CD4-positive, alpha-beta T cell (primary cell): ENCODE results near the gene PDF. TPM values are rescaled to one million over a fixed set of nuclear protein-coding genes. Genes with fewer than 3 reads are reported as not detected.
"Not testable (repeated sequence)": the region's sequence is repeated elsewhere in the genome, so short reads cannot be mapped to it uniquely, and the experiment has no call there.

Experiments
- ATAC-seq: fragments of 200-7000 bp; cut with Tn5 transposase; one replicate; pipeline ENCODE4 v1.10.0; 2022; ENCODE audit warnings: mild to moderate bottlenecking; ENCODE audit not compliant: poor library complexity
- CTCF ChIA-PET: fragments of 350-600 bp; sonication (Branson Sonifier 250); formaldehyde crosslinking; loops from one replicate; lab custom pipeline; 2021; ENCODE audit warnings: antibody characterized with exemption, inconsistent platforms; lab: Charles Lee
- POLR2A ChIA-PET: fragments of 350-600 bp; sonication (Branson Sonifier 250); formaldehyde crosslinking; loops from one replicate; lab custom pipeline; 2021; ENCODE audit warnings: antibody characterized with exemption, inconsistent platforms; lab: Charles Lee
- DNase-seq, 14 experiments: peaks; one replicate each; pipeline ENCODE4 v3.0.0-alpha.2; 2013 to 2020; ENCODE audit warnings: mixed read lengths in 2 of 14
- H3K27ac ChIP-seq, 2 donors: one replicate each; pipeline versions ENCODE4 v1.5.1 to v1.7.0; 2013; ENCODE audit warnings: low read length in 2 of 2, low read depth in 1 of 2, mild to moderate bottlenecking in 1 of 2
- H3K27me3 ChIP-seq, 2 experiments: 1 replicate in 1 of 2; 2 replicates in 1 of 2; pipeline versions ENCODE4 v1.6.1 to v1.7.0; 2013; ENCODE audit warnings: low read length in 2 of 2, control low read depth in 1 of 2, mild to moderate bottlenecking in 1 of 2, moderate library complexity in 1 of 2; ENCODE audit not compliant: insufficient read depth in 2 of 2, control insufficient read depth in 1 of 2
- H3K36me3 ChIP-seq: one replicate; pipeline ENCODE4 v1.6.1; 2013; ENCODE audit warnings: low read length, control low read depth; ENCODE audit not compliant: insufficient read depth
- H3K4me1 ChIP-seq: one replicate; pipeline ENCODE4 v1.6.1; 2013; ENCODE audit warnings: low read length, control low read depth; ENCODE audit not compliant: insufficient read depth
- H3K4me3 ChIP-seq: one replicate; pipeline ENCODE4 v1.5.1; 2013; ENCODE audit warnings: mild to moderate bottlenecking, low read length, moderate library complexity
- H3K9me3 ChIP-seq, 2 experiments: 1 replicate in 1 of 2; 2 replicates in 1 of 2; pipeline versions ENCODE4 v1.6.1 to v1.7.0; 2013; ENCODE audit warnings: low read length in 2 of 2, mild to moderate bottlenecking in 2 of 2, control low read depth in 1 of 2, moderate library complexity in 1 of 2; ENCODE audit not compliant: control insufficient read depth in 1 of 2, insufficient read depth in 1 of 2
- H3K27ac Mint-ChIP-seq: one replicate; pipeline ENCODE4 v1.8.0; 2020; ENCODE audit warnings: mixed read lengths
- H3K27me3 Mint-ChIP-seq: one replicate; pipeline ENCODE4 v1.8.0; 2021; ENCODE audit warnings: mixed read lengths
- H3K36me3 Mint-ChIP-seq: one replicate; pipeline ENCODE4 v1.8.0; 2021; ENCODE audit warnings: low read depth, mixed read lengths
- H3K4me1 Mint-ChIP-seq: one replicate; pipeline ENCODE4 v1.8.0; 2021; ENCODE audit warnings: low read depth, mixed read lengths
- H3K4me3 Mint-ChIP-seq: one replicate; pipeline ENCODE4 v1.8.0; 2020; ENCODE audit warnings: mild to moderate bottlenecking, mixed read lengths
- H3K9me3 Mint-ChIP-seq: one replicate; pipeline ENCODE4 v1.8.0; 2020; ENCODE audit warnings: mixed read lengths
- intact Hi-C, 2 experiments: fragments of 100-400 bp; cut with DNase I in 1 of 2; cut with micrococcal nuclease in 1 of 2; formaldehyde crosslinking; loops; one replicate each; pipeline versions ENCODE4 v1.15.1 to v1.9.0; 2023 to 2025; cut with DNase I, micrococcal nuclease
- total RNA-seq, 174 experiments: library from RNA in 2 of 174; stranded (reverse) in 2 of 174; gene quantifications; one replicate each; pipeline ENCODE4 v1.2.3 and lab custom pipeline; 2021 to 2026
- TF ChIP-seq, protein P1 (sequence below): fragments of 200-600 bp; IDR thresholded peaks from one replicate; pipeline ENCODE4 v1.8.0; 2022; ENCODE audit warnings: antibody characterized with exemption, mild to moderate bottlenecking

Gene PDF
- total RNA-seq, 2 experiments from 2014 or later = 2.8 to 2.9 TPM

DNA sequence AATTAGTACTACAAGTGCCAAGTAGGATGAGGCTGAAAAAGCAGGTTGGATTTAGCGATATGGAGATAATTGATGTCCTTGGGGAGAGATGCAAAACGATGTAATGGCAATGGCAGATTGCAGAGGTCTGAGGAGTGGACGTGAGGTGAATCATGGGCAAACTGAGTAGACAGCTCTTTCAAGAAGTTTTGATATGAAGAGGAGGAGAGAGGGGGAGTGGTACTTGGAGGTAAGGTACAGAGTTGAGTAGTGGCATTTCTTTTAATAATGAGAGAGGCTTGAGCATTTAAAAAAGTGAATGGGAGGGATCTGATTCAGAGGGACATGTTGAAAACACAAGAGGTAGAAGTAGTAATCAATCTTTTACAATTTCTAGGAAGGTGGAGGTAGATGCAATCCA, 37.0 kb downstream of the PDF start:
- no peaks in the 10 kb centered on the region for H3K9me3 Mint-ChIP-seq
- CTCF ChIA-PET = no interaction called here
- Histone ChIP-seq H3K4me1 (no peaks in the 10 kb centered on the region), H3K4me3 (no peak overlapping the region), H3K9me3 (no peaks in the 10 kb centered on the region), H3K27me3 (no peaks in the 10 kb centered on the region), H3K27ac (no peak overlapping the region), H3K36me3 (no peaks in the 10 kb centered on the region)
- ATAC-seq = no peak
- H3K36me3 Mint-ChIP-seq = peaks cover 5% of the 10 kb centered on the region
- H3K27me3 Mint-ChIP-seq = no peaks in the 10 kb centered on the region
- no peak overlapping the region for H3K27ac Mint-ChIP-seq
- no peak for DNase-seq
- H3K4me3 Mint-ChIP-seq = no peak overlapping the region
- POLR2A ChIA-PET = interaction anchor here (0.6 kb wide), 1 partner anchor 18 kb away, joined by 3 read pairs; no protein-coding TSS in a partner anchor
- TF ChIP-seq, protein P1, sequence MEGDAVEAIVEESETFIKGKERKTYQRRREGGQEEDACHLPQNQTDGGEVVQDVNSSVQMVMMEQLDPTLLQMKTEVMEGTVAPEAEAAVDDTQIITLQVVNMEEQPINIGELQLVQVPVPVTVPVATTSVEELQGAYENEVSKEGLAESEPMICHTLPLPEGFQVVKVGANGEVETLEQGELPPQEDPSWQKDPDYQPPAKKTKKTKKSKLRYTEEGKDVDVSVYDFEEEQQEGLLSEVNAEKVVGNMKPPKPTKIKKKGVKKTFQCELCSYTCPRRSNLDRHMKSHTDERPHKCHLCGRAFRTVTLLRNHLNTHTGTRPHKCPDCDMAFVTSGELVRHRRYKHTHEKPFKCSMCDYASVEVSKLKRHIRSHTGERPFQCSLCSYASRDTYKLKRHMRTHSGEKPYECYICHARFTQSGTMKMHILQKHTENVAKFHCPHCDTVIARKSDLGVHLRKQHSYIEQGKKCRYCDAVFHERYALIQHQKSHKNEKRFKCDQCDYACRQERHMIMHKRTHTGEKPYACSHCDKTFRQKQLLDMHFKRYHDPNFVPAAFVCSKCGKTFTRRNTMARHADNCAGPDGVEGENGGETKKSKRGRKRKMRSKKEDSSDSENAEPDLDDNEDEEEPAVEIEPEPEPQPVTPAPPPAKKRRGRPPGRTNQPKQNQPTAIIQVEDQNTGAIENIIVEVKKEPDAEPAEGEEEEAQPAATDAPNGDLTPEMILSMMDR = no peak
- intact Hi-C loops = no loop called here
- H3K4me1 Mint-ChIP-seq = no peaks in the 10 kb centered on the region

DNA sequence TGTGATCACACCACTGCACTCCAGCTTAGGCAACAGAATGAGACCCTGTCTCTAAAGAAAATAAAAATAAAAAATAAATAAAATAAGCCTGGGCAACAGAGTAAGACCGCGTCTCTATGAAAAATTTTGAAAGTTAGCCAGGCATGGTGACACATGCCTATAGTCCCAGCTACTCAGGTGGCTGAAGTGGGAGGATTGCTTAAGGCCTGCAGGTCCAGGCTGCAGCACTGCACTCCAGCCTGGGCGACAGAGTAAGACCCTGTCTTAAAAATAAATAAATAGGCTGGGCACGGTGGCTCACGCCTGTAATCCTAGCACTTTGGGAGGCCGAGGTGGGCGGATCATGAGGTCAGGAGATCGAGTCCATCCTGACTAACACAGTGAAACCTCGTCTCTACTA, 38.7 kb downstream of the PDF start:
- H3K27me3 ChIP-seq, CTCF ChIA-PET: not testable (repeated sequence)

DNA sequence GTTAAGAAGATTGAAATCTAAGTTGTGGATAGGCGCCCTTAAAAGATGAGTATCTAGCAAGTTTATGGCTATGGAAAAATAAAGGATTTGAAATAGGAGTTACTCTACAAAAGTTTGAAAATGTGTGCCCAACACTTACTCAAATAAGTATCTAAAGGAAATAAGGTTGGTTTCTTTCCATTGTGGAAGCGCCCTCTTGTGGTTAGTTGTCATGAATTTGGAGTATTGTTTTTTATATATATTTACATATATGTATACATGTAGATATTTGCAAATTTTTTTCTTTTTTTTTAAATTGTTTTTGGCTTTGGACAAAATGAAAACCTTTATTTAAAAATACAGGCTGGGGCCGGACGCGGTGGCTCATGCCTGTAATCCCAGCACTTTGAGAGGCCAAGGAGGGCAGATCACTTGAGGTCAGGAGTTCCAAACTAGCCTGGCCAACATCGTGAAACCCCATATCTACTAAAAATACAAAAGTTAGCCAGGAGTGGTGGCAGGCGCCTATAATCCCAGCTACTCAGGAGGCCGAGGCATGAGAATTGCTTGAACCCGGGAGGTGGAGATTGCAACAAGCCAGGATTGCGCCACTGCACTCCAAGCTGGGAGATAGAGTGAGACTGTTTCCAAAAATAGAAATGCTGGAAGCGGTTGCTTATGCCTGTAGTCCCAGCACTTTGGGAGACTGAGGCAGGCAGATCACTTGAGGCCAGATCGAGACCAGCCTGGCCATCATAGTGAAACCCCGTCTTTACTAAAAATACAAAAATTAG, 43.3 kb downstream of the PDF start:
- Mint-ChIP-seq H3K27ac (no peak overlapping the region), H3K4me3 (no peak overlapping the region), H3K4me1 (peaks cover 5% of the 10 kb centered on the region), H3K9me3 (no peaks in the 10 kb centered on the region), H3K27me3 (no peaks in the 10 kb centered on the region), H3K36me3 (peaks cover 17% of the 10 kb centered on the region)
- no peak overlapping the region for H3K4me3 ChIP-seq
- no peak overlapping the region for H3K27ac ChIP-seq
- peaks cover 5% of the 10 kb centered on the region for H3K36me3 ChIP-seq
- no peaks in the 10 kb centered on the region for H3K4me1 ChIP-seq
- no peaks in the 10 kb centered on the region for H3K27me3 ChIP-seq
- ChIA-PET CTCF (interaction anchor here (5.5 kb wide), 1 partner anchor 137 kb away, joined by 44 read pairs; no protein-coding TSS in a partner anchor), POLR2A (interaction anchor here (1.2 kb wide), 1 partner anchor 137 kb away, joined by 5 read pairs; no protein-coding TSS in a partner anchor)
- TF ChIP-seq, protein P1 = peak; percentile 73
- ATAC-seq = peak; percentile 56
- H3K9me3 ChIP-seq = no peaks in the 10 kb centered on the region
- DNase-seq = peak in 9 of 14 experiments; percentile 10 to 82 (median 42)
- intact Hi-C loops = loop anchor here (1.0 to 5.0 kb wide), 3 partner anchors 99 to 765 kb away; no protein-coding TSS in a partner anchor

More for the DNA sequence above, 38.7 kb downstream of the PDF start:
- H3K27ac ChIP-seq, ATAC-seq, H3K36me3 Mint-ChIP-seq, DNase-seq, H3K27me3 Mint-ChIP-seq, H3K27ac Mint-ChIP-seq, H3K9me3 Mint-ChIP-seq, intact Hi-C loops, H3K4me1 ChIP-seq, POLR2A ChIA-PET, H3K4me3 Mint-ChIP-seq, H3K36me3 ChIP-seq, H3K9me3 ChIP-seq, H3K4me1 Mint-ChIP-seq, H3K4me3 ChIP-seq: not testable (repeated sequence)
